SU-DHL-6 (cell line): ENCODE measurements around the gene PDE9A.

ENCODE experiments used
- H2AFZ ChIP-seq: fragments of 200-600 bp; sonication (generic); 2 replicates; pipeline ENCODE4 v1.6.1; 2014; ENCODE audit warnings: low read depth, mild to moderate bottlenecking, moderate library complexity, mixed read lengths, antibody characterized with exemption, low read length; ENCODE audit not compliant: severe bottlenecking
- H3F3A ChIP-seq: fragments of 200-600 bp; shearing (Covaris generic); 2 replicates; pipeline ENCODE4 v1.6.0; 2016; ENCODE audit warnings: antibody characterized with exemption, mild to moderate bottlenecking; ENCODE audit not compliant: insufficient read depth
- H3K27ac ChIP-seq: fragments of 200-600 bp; sonication (generic); 2 replicates; pipeline ENCODE4 v1.5.1; 2016; ENCODE audit warnings: low read depth, mild to moderate bottlenecking, low read length, moderate library complexity, mixed read lengths
- H3K27me3 ChIP-seq: fragments of 200-600 bp; sonication (generic), shearing (Covaris generic); 2 replicates; pipeline ENCODE4 v1.6.0; 2014; ENCODE audit warnings: mild to moderate bottlenecking, low read length
- H3K36me3 ChIP-seq: fragments of 200-600 bp; sonication (generic); 2 replicates; pipeline ENCODE4 v1.6.1; 2014; ENCODE audit warnings: mild to moderate bottlenecking, low read length, mixed read lengths
- H3K4me2 ChIP-seq: fragments of 300-600, 200-600 bp; shearing (Covaris generic), sonication (generic); 2 replicates; pipeline ENCODE4 v1.6.0; 2014; ENCODE audit warnings: low read length, low read depth, mild to moderate bottlenecking; ENCODE audit not compliant: poor library complexity, severe bottlenecking
- H3K4me3 ChIP-seq: fragments of 200-600 bp; sonication (generic); 2 replicates; pipeline ENCODE4 v1.5.1; 2014; ENCODE audit warnings: antibody characterized with exemption, low read length, mild to moderate bottlenecking, mixed read lengths; ENCODE audit not compliant: insufficient read depth, poor library complexity, severe bottlenecking
- H3K79me2 ChIP-seq: fragments of 200-600 bp; sonication (generic); 2 replicates; pipeline ENCODE4 v1.6.1; 2014; ENCODE audit warnings: mild to moderate bottlenecking, low read length, moderate library complexity; ENCODE audit not compliant: insufficient read depth
- H3K9ac ChIP-seq: fragments of 200-600 bp; sonication (generic); 2 replicates; pipeline ENCODE4 v1.7.0; 2014; ENCODE audit warnings: mild to moderate bottlenecking, low read length
- H3K9me2 ChIP-seq: fragments of 200-600 bp; sonication (generic); replicated peaks from 2 replicates; pipeline ENCODE4 v1.6.1; 2014; ENCODE audit warnings: low read length; ENCODE audit not compliant: insufficient read depth
- H3K9me3 ChIP-seq: fragments of 200-600 bp; sonication (generic); 2 replicates; pipeline ENCODE4 v1.6.1; 2014; ENCODE audit warnings: low read length, mixed read lengths; ENCODE audit not compliant: insufficient read depth
- H4K20me1 ChIP-seq: fragments of 200-600 bp; sonication (generic); 2 replicates; pipeline ENCODE4 v1.6.1; 2014; ENCODE audit warnings: low read depth, mild to moderate bottlenecking, antibody characterized with exemption, low read length, moderate library complexity, mixed read lengths
- EZH2phosphoT487 ChIP-seq: fragments of 200-600 bp; sonication (generic), shearing (Covaris generic); conservative IDR thresholded peaks from 2 replicates; pipeline ENCODE4 v1.6.1; 2018; ENCODE audit warnings: mild to moderate bottlenecking, antibody characterized with exemption, low read length, moderate library complexity, mixed read lengths
- TF ChIP-seq, protein P1 (sequence below): fragments of 200-600 bp; sonication (generic); IDR thresholded peaks from one replicate; pipeline ENCODE4 v1.5.1; 2017; ENCODE audit warnings: antibody characterized with exemption, mild to moderate bottlenecking, low read length, moderate library complexity; ENCODE audit not compliant: insufficient read depth, poor library complexity, severe bottlenecking

The PDE9A gene

DNA sequence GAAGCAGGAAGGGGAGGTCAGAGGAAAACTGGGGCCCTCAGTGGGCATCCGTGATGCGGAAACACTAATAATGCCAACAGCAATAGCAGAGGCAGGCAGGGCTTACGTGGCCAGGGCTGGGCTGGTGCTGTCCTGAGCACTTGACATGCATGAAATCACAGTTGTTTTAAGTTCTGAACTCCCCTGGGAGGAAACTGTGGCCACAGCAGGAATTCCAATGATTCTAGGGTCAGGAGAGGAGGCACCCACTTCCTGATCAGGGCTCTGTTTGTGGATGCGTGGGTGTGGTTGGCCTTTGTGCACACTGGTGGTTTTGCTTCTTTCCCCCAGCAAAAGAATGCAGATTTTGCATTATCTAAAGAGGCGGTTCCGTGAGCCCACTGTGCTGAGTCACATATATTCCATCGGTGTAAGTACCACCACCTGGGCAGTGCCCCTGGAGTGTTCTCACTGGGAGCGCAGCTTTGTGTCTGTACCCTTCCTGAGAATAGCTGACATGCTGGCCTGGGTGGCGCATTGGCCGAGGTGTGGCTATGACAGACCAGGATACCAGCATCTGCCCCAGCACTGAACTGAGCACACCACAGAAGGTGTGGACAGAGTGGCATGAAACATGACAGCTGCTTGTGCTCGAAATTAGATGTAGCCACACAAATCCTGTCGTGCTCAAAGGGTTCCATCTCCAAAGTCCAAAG is 71.0 kb downstream of the PDE9A start:
- TF ChIP-seq, protein P1, sequence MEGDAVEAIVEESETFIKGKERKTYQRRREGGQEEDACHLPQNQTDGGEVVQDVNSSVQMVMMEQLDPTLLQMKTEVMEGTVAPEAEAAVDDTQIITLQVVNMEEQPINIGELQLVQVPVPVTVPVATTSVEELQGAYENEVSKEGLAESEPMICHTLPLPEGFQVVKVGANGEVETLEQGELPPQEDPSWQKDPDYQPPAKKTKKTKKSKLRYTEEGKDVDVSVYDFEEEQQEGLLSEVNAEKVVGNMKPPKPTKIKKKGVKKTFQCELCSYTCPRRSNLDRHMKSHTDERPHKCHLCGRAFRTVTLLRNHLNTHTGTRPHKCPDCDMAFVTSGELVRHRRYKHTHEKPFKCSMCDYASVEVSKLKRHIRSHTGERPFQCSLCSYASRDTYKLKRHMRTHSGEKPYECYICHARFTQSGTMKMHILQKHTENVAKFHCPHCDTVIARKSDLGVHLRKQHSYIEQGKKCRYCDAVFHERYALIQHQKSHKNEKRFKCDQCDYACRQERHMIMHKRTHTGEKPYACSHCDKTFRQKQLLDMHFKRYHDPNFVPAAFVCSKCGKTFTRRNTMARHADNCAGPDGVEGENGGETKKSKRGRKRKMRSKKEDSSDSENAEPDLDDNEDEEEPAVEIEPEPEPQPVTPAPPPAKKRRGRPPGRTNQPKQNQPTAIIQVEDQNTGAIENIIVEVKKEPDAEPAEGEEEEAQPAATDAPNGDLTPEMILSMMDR, result no peak
- no peak for TF ChIP-seq EZH2phosphoT487
- H3K27me3 ChIP-seq, result no peaks in the 10 kb centered on the region
- no peak overlapping the region for H3K4me3 ChIP-seq
- no peak overlapping the region for H3K27ac ChIP-seq
- H3K4me2 ChIP-seq, result no peak overlapping the region
- no peak overlapping the region for H2AFZ ChIP-seq
- H3K9me3 ChIP-seq, result no peaks in the 10 kb centered on the region
- no peaks in the 10 kb centered on the region for H4K20me1 ChIP-seq
- H3K9ac ChIP-seq, result no peak overlapping the region
- no peaks in the 10 kb centered on the region for H3K9me2 ChIP-seq
- H3K79me2 ChIP-seq, result no peaks in the 10 kb centered on the region
- H3K36me3 ChIP-seq, result no peaks in the 10 kb centered on the region
- no peaks in the 10 kb centered on the region for H3F3A ChIP-seq

DNA sequence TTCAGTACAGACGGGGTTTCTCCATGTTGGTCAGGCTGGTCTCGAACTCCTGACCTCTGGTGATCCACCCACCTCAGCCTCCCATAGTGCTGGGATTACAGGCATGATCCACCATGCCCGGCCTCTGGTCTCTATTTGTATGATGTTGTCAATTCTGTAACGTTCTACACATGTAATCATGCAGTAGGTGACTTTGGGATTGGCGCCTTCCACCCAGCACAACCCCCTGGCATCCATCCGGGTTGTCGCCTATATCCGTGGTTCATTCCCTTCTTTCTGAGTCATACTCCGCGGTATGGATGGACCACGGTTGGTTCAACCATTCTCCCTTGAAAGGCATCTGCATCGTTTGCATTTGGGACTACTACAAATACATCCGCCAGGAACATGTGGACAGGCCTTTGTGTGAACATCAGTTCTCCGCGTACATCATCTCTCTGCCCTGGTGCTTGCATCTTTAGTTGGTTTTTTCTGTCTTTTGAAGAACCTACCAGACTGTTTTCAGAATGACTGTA is 72.1 kb downstream of the PDE9A start:
- H3F3A ChIP-seq, result no peaks in the 10 kb centered on the region
- H3K36me3 ChIP-seq, result no peaks in the 10 kb centered on the region
- H3K9ac ChIP-seq, result no peak overlapping the region
- H4K20me1 ChIP-seq, result no peaks in the 10 kb centered on the region
- no peaks in the 10 kb centered on the region for H3K27me3 ChIP-seq
- H3K27ac ChIP-seq, result no peak overlapping the region
- no peak overlapping the region for H3K4me2 ChIP-seq
- H3K4me3 ChIP-seq, result no peak overlapping the region
- H3K9me3 ChIP-seq, result no peaks in the 10 kb centered on the region
- TF ChIP-seq EZH2phosphoT487, result no peak
- TF ChIP-seq, protein P1, result no peak
- no peaks in the 10 kb centered on the region for H3K9me2 ChIP-seq
- no peak overlapping the region for H2AFZ ChIP-seq
- H3K79me2 ChIP-seq, result no peaks in the 10 kb centered on the region

DNA sequence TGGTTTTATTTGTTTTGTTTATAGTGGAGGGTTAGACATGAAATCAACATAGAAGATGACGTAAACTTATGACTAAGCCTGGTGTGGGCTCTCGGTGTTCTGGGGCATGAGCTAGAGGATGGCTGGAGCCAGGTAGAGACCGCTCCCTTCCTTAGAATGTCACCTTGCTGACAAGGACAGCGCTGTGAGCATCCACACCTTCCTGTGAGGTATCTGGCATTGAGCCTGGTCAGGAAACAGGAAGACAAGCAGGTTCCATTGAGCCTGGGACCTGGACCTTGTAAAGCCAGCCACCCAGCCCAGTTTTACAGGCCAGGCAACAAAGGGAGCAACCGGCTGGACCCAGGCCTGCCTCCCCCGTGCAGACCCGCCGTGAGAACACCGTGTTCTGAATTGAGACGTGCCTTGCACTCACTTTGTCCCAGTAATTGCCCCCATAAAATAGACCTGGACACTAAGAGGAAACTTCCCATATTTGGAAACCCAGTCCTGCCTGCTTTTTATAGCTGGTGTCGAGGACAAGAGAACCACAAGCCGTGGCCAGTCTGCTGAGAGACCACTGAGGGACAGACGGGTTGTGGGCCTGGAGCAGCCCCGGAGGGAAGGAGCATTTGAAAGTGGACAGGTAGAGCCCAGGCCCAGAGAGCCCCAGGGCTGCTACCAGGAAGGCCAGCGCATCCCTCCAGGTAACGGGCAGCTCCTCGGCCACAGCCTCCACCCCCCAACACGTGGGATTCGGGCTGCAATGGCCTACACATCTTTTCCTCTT is 78.0 kb downstream of the PDE9A start:
- H4K20me1 ChIP-seq, result no peaks in the 10 kb centered on the region

More for the DNA sequence above, 78.0 kb downstream of the PDE9A start:
- H3K4me2 ChIP-seq, result no peak overlapping the region
- H3K9ac ChIP-seq, result no peak overlapping the region
- no peaks in the 10 kb centered on the region for H3K9me3 ChIP-seq
- TF ChIP-seq, protein P1, result no peak
- no peak for TF ChIP-seq EZH2phosphoT487
- no peaks in the 10 kb centered on the region for H3K9me2 ChIP-seq
- H3F3A ChIP-seq, result no peaks in the 10 kb centered on the region
- no peaks in the 10 kb centered on the region for H3K36me3 ChIP-seq
- no peaks in the 10 kb centered on the region for H3K27me3 ChIP-seq
- no peak overlapping the region for H2AFZ ChIP-seq
- no peaks in the 10 kb centered on the region for H3K79me2 ChIP-seq
- no peak overlapping the region for H3K4me3 ChIP-seq
- H3K27ac ChIP-seq, result no peak overlapping the region
